ENCODE results near the gene PELO. TPM values are rescaled to one million over a fixed set of nuclear protein-coding genes. Genes with fewer than 3 reads are reported as not detected.
A peak's percentile ranks its signal among the peaks of the same experiment; 100 is the strongest.
"Not testable (repeated sequence)": the region's sequence is repeated elsewhere in the genome, so short reads cannot be mapped to it uniquely, and the experiment has no call there.

Gene PELO
- total RNA-seq, 2 donors from 2014 or later = 8.5 to 11.8 TPM

- no peak for TF ChIP-seq CTCF (IDR thresholded peaks at IDR 0.05)
- Histone ChIP-seq H3K4me3 (no peak overlapping the region), H3K36me3 (no peaks in the 10 kb centered on the region), H3K27ac (peak overlapping the region in 1 of 2 donors; percentile 15), H3K9me3 (no peaks in the 10 kb centered on the region), H3K4me1 (peaks cover 0 to 15% of the 10 kb centered on the region in 2 donors), H3K27me3 (no peaks in the 10 kb centered on the region)
- DNase-seq (ENCODE audit: low spot score) = no peak
Measured at GRCh38 chr5:52814352-52815148, 26.8 kb downstream of the PELO start.

- TF ChIP-seq CTCF (IDR thresholded peaks at IDR 0.05) = no peak
- Histone ChIP-seq H3K4me1 (peaks cover 0 to 18% of the 10 kb centered on the region in 2 donors), H3K9me3 (no peaks in the 10 kb centered on the region), H3K36me3 (no peaks in the 10 kb centered on the region), H3K27ac (no peak overlapping the region), H3K4me3 (no peak overlapping the region), H3K27me3 (no peaks in the 10 kb centered on the region)
- DNase-seq (ENCODE audit: low spot score) = no peak
Measured at GRCh38 chr5:52817818-52818217, 30.1 kb downstream of the PELO start.

GRCh38 chr5:52818360-52818759 is 30.6 kb downstream of the PELO start:
- no peak for TF ChIP-seq CTCF (IDR thresholded peaks at IDR 0.05)
- Histone ChIP-seq H3K27ac (no peak overlapping the region), H3K4me3 (no peak overlapping the region), H3K4me1 (peaks cover 0 to 20% of the 10 kb centered on the region in 2 donors), H3K27me3 (no peaks in the 10 kb centered on the region), H3K9me3 (no peaks in the 10 kb centered on the region), H3K36me3 (no peaks in the 10 kb centered on the region)
- no peak for DNase-seq (ENCODE audit: low spot score)

- H3K4me1 ChIP-seq = peaks cover 0 to 20% of the 10 kb centered on the region in 2 donors
- H3K36me3 ChIP-seq; H3K9me3 ChIP-seq; H3K4me3 ChIP-seq; H3K27ac ChIP-seq; H3K27me3 ChIP-seq; DNase-seq (ENCODE audit: low spot score): not testable (repeated sequence)
Measured at GRCh38 chr5:52818807-52819206, 31.1 kb downstream of the PELO start.

GRCh38 chr5:52821901-52822300 is 34.2 kb downstream of the PELO start:
- DNase-seq (ENCODE audit: low spot score) = no peak
- TF ChIP-seq CTCF (IDR thresholded peaks at IDR 0.05) = no peak
- peaks cover 0 to 13% of the 10 kb centered on the region in 2 donors for H3K4me1 ChIP-seq
- no peaks in the 10 kb centered on the region for H3K36me3 ChIP-seq
- H3K9me3 ChIP-seq = no peaks in the 10 kb centered on the region
- no peaks in the 10 kb centered on the region for H3K27me3 ChIP-seq
- H3K27ac ChIP-seq = no peak overlapping the region
- H3K4me3 ChIP-seq = no peak overlapping the region

GRCh38 chr5:52822437-52822836 is 34.7 kb downstream of the PELO start:
- H3K27me3 ChIP-seq = no peaks in the 10 kb centered on the region
- no peak overlapping the region for H3K4me3 ChIP-seq
- H3K27ac ChIP-seq = no peak overlapping the region
- DNase-seq (ENCODE audit: low spot score) = peak; percentile 70
- no peak for TF ChIP-seq CTCF (IDR thresholded peaks at IDR 0.05)
- no peaks in the 10 kb centered on the region for H3K9me3 ChIP-seq
- H3K36me3 ChIP-seq = no peaks in the 10 kb centered on the region
- H3K4me1 ChIP-seq = peaks cover 0 to 13% of the 10 kb centered on the region in 2 donors
